Mucosa of descending colon (tissue), 3 donors: ENCODE data around the gene CDC34. TPM values are rescaled to one million over a fixed set of nuclear protein-coding genes. Genes with fewer than 3 reads are reported as not detected.

ENCODE experiments used
- ATAC-seq: fragments of 200-7000 bp; cut with Tn5 transposase; one replicate; pipeline ENCODE4 v1.9.1; 2020; ENCODE audit warnings: mild to moderate bottlenecking, moderate library complexity
- DNase-seq, 3 donors: peaks; one replicate each; pipeline ENCODE4 v3.0.0-alpha.2; 2020
- H3K36me3 ChIP-seq: fragments of 200-600 bp; one replicate; pipeline ENCODE4 v1.8.0; 2021; ENCODE audit warnings: low read depth, mild to moderate bottlenecking
- H3K4me1 ChIP-seq: fragments of 200-600 bp; one replicate; pipeline ENCODE4 v1.8.0; 2021; ENCODE audit warnings: low read depth, mild to moderate bottlenecking
- H3K4me3 ChIP-seq: fragments of 200-600 bp; one replicate; pipeline ENCODE4 v1.8.0; 2021; ENCODE audit warnings: mild to moderate bottlenecking
- H3K9me3 ChIP-seq: fragments of 200-600 bp; one replicate; pipeline ENCODE4 v1.8.0; 2021; ENCODE audit warnings: mild to moderate bottlenecking
- CTCF ChIP-seq: fragments of 200-600 bp; IDR thresholded peaks from one replicate; pipeline ENCODE4 v1.8.0; 2022; ENCODE audit warnings: antibody characterized with exemption, mild to moderate bottlenecking
- intact Hi-C, 2 donors: fragments of 100-400 bp; cut with DNase I in 1 of 2; cut with micrococcal nuclease in 1 of 2; formaldehyde crosslinking; loops; one replicate each; pipeline versions ENCODE4 v1.11.0 to v1.11.1; 2022; cut with DNase I, micrococcal nuclease
- total RNA-seq, 3 donors: library from RNA; stranded (reverse); fragmentation: NEBNext Ultra II Directional in 2 of 3; extraction: Animal tissue kit (Norgen Biotek cat#: 25700) in 2 of 3; gene quantifications; one replicate each; pipeline versions ENCODE4 v1.2.1 to v1.2.4, GENCODE V29; 2021 to 2023
- donor health status: DM: no; HTN: no; CAD: no; lungs with moderate emphysema.
- donor health status: DM: no; HTN: no; CAD: no.
- donor health status: DM: no; HTN: yes; CAD: no.

Gene CDC34
- total RNA-seq, 3 donors from 2014 or later, result 64.6 to 78.0 (median 71.2) TPM

- Histone ChIP-seq H3K36me3 (no peaks in the 10 kb centered on the region), H3K9me3 (no peaks in the 10 kb centered on the region), H3K4me3 (no peak overlapping the region), H3K4me1 (peaks cover 21% of the 10 kb centered on the region)
- ATAC-seq (no peak), DNase-seq (peak in 2 of 3 donors; percentile 61 to 62)
- no peak for TF ChIP-seq CTCF
- intact Hi-C loops, result no loop called here
Measured at GRCh38 chr19:556611-557382, 25.2 kb downstream of the CDC34 start.

GRCh38 chr19:558770-559439, 27.3 kb downstream of the CDC34 start:
- intact Hi-C loops, result no loop called here

GRCh38 chr19:560121-560520, 28.6 kb downstream of the CDC34 start:
- Histone ChIP-seq H3K4me1 (peaks cover 11% of the 10 kb centered on the region), H3K4me3 (no peak overlapping the region), H3K9me3 (no peaks in the 10 kb centered on the region), H3K36me3 (no peaks in the 10 kb centered on the region)
- DNase-seq (peak in 1 of 3 donors; percentile 22), ATAC-seq (no peak)
- intact Hi-C loops, result no loop called here
- TF ChIP-seq CTCF, result no peak

More at GRCh38 chr19:558770-559439, 27.3 kb downstream of the CDC34 start:
- no peak for ATAC-seq
- DNase-seq, result peak in 2 of 3 donors; percentile 54 to 71
- no peak overlapping the region for H3K4me3 ChIP-seq
- H3K36me3 ChIP-seq, result no peaks in the 10 kb centered on the region
- H3K4me1 ChIP-seq, result peaks cover 11% of the 10 kb centered on the region
- TF ChIP-seq CTCF, result no peak
- no peaks in the 10 kb centered on the region for H3K9me3 ChIP-seq

- Histone ChIP-seq H3K4me1 (peaks cover 3% of the 10 kb centered on the region), H3K4me3 (no peak overlapping the region), H3K9me3 (no peaks in the 10 kb centered on the region), H3K36me3 (no peaks in the 10 kb centered on the region)
- DNase-seq, result no peak
- ATAC-seq, result no peak
- intact Hi-C loops, result no loop called here
- no peak for TF ChIP-seq CTCF
Measured at GRCh38 chr19:566403-566802, 34.8 kb downstream of the CDC34 start.

- Histone ChIP-seq H3K4me3 (no peak overlapping the region), H3K4me1 (peaks cover 5% of the 10 kb centered on the region), H3K9me3 (no peaks in the 10 kb centered on the region), H3K36me3 (no peaks in the 10 kb centered on the region)
- ATAC-seq (no peak), DNase-seq (no peak)
- intact Hi-C loops, result no loop called here
- no peak for TF ChIP-seq CTCF
Measured at GRCh38 chr19:566844-567243, 35.3 kb downstream of the CDC34 start.
